ENCODE data around the gene RNF144B. TPM values are rescaled to one million over a fixed set of nuclear protein-coding genes. Genes with fewer than 3 reads are reported as not detected.

RNF144B gene
- total RNA-seq, 4 donors from 2014 or later, result 7.6 to 19.0 (median 12.5) TPM

DNA sequence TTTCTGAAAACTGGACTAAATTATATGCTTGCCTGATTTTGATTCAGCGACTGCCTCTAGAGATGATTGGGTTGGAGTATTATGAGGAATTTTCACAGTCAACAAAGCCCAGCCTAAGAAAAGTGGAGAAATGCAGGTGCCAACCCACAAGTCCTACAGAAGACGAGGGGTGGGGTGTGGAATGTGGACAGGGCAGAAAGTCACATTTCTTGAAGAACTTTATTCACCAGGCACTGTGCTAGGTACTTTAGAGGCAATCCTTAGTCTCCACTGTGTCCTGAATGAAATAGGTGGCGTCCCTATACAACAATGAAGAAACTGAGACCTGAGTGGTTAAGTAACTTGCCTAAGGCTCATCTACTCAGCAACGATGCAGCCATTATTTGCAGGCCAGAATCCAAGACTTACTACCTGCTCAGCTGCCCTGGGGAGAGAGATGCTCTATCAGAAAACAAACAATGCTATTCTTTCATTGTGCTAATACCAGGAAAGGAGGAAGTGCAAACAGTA is 106.3 kb downstream of the RNF144B start:
- 33 to 54% methylated on average over 4 of the region's 4 CpGs for WGBS, 2 donors
- no peaks in the 10 kb centered on the region for H3K36me3 ChIP-seq
- DNase-seq, result no peak

GRCh38 chr6:18493925-18494324 is 106.8 kb downstream of the RNF144B start:
- Histone ChIP-seq H3K4me1 (peaks cover 7 to 52% (median 14%) of the 10 kb centered on the region in 3 donors), H3K27ac (peak overlapping the region in 1 of 4 donors; percentile 71), H3K9me3 (no peaks in the 10 kb centered on the region), H3K27me3 (no peaks in the 10 kb centered on the region), H3K36me3 (no peaks in the 10 kb centered on the region), H3K4me3 (no peak overlapping the region)
- intact Hi-C loops (cut with DNase I), result no loop called here
- TF ChIP-seq CTCF (IDR thresholded peaks at IDR 0.05) (no peak), POLR2A (IDR thresholded peaks at IDR 0.05) (no peak)
- DNase-seq, result no peak
- whole genome bisulfite sequencing, 2 donors, result 24 to 37% methylated on average over 2 of the region's 2 CpGs

More for the DNA sequence above, 106.3 kb downstream of the RNF144B start:
- Histone ChIP-seq H3K9me3 (no peaks in the 10 kb centered on the region), H3K4me1 (peaks cover 7 to 57% (median 14%) of the 10 kb centered on the region in 3 donors), H3K4me3 (no peak overlapping the region), H3K27ac (peak overlapping the region in 2 of 4 donors; percentile 20 to 71), H3K27me3 (no peaks in the 10 kb centered on the region)
- TF ChIP-seq POLR2A (IDR thresholded peaks at IDR 0.05) (no peak), CTCF (IDR thresholded peaks at IDR 0.05) (no peak)
- intact Hi-C loops (cut with DNase I), result no loop called here

GRCh38 chr6:18495236-18495635 is 108.1 kb downstream of the RNF144B start:
- H3K9me3 ChIP-seq, result no peaks in the 10 kb centered on the region
- 68 to 80% methylated on average over 2 of the region's 2 CpGs for WGBS, 2 donors
- peaks cover 3 to 39% (median 14%) of the 10 kb centered on the region in 3 donors for H3K4me1 ChIP-seq
- intact Hi-C loops (cut with DNase I), result no loop called here
- H3K27ac ChIP-seq, result no peak overlapping the region
- no peak for DNase-seq
- no peak overlapping the region for H3K4me3 ChIP-seq
- no peak for TF ChIP-seq CTCF (IDR thresholded peaks at IDR 0.05)
- no peak for TF ChIP-seq POLR2A (IDR thresholded peaks at IDR 0.05)
- H3K27me3 ChIP-seq, result no peaks in the 10 kb centered on the region
- no peaks in the 10 kb centered on the region for H3K36me3 ChIP-seq

GRCh38 chr6:18496462-18496861 is 109.3 kb downstream of the RNF144B start:
- H3K36me3 ChIP-seq, result no peaks in the 10 kb centered on the region
- peaks cover 3 to 32% (median 6%) of the 10 kb centered on the region in 3 donors for H3K4me1 ChIP-seq
- no peak for DNase-seq
- H3K9me3 ChIP-seq, result no peaks in the 10 kb centered on the region
- 46 to 49% methylated on average over 2 to 3 of the region's 3 CpGs for whole genome bisulfite sequencing, 2 donors
- no peak overlapping the region for H3K4me3 ChIP-seq
- H3K27ac ChIP-seq, result no peak overlapping the region
- intact Hi-C loops (cut with DNase I), result no loop called here
- no peak for TF ChIP-seq CTCF (IDR thresholded peaks at IDR 0.05)
- no peak for TF ChIP-seq POLR2A (IDR thresholded peaks at IDR 0.05)
- no peaks in the 10 kb centered on the region for H3K27me3 ChIP-seq

GRCh38 chr6:18497006-18497405 is 109.9 kb downstream of the RNF144B start:
- no peaks in the 10 kb centered on the region for H3K27me3 ChIP-seq
- TF ChIP-seq POLR2A (IDR thresholded peaks at IDR 0.05) (no peak), CTCF (IDR thresholded peaks at IDR 0.05) (no peak)
- no peak overlapping the region for H3K27ac ChIP-seq
- intact Hi-C loops (cut with DNase I), result no loop called here
- H3K4me3 ChIP-seq, result no peak overlapping the region
- H3K4me1 ChIP-seq, result peaks cover under 1 to 32% (median 3%) of the 10 kb centered on the region in 3 donors
- no peaks in the 10 kb centered on the region for H3K36me3 ChIP-seq
- DNase-seq, result no peak
- WGBS, 2 donors, result 85% methylated on average over 2 of the region's 2 CpGs
- H3K9me3 ChIP-seq, result no peaks in the 10 kb centered on the region
